ENCODE data around the gene SSH2. TPM values are rescaled to one million over a fixed set of nuclear protein-coding genes. Genes with fewer than 3 reads are reported as not detected.

The SSH2 gene
- polyA plus RNA-seq, 3 donors, result 31.9 to 66.6 (median 54.0) TPM

GRCh38 chr17:29718446-29719039 is 211.5 kb downstream of the SSH2 start:
- H3K36me3 ChIP-seq (replicated peaks in 1 of 2; ENCODE audit: control insufficient read depth in 1 of 2, insufficient read depth in 2 of 2, low read length in 2 of 2), result peaks cover 0 to 5% of the 10 kb centered on the region in 2 donors
- H3K4me3 Mint-ChIP-seq, result peak overlapping the region in 1 of 2 donors; percentile 6
- H3K4me3 ChIP-seq (replicated peaks in 1 of 3; ENCODE audit: low read depth in 2 of 3, low read length in 3 of 3), result no peak overlapping the region
- H2AFZ ChIP-seq (ENCODE audit: insufficient read depth, low read depth, low read length, poor library complexity, severe bottlenecking), result no peak overlapping the region
- no peaks in the 10 kb centered on the region for H3K9me3 ChIP-seq (replicated peaks in 1 of 2; ENCODE audit: control insufficient read depth in 1 of 2, insufficient read depth in 1 of 2, low read length in 2 of 2)
- H3K27ac ChIP-seq (ENCODE audit: low read depth in 1 of 2, low read length in 2 of 2), result peak overlapping the region in 1 of 2 donors; percentile 90
- H4K20me1 ChIP-seq (ENCODE audit: insufficient read depth, low read length), result no peaks in the 10 kb centered on the region
- H3K4me2 ChIP-seq (replicated peaks; ENCODE audit: extremely low read depth, low read length, poor library complexity, severe bottlenecking), result no peak overlapping the region
- H3K4me1 Mint-ChIP-seq, result peaks cover 95% of the 10 kb centered on the region
- TF ChIP-seq, protein P1, sequence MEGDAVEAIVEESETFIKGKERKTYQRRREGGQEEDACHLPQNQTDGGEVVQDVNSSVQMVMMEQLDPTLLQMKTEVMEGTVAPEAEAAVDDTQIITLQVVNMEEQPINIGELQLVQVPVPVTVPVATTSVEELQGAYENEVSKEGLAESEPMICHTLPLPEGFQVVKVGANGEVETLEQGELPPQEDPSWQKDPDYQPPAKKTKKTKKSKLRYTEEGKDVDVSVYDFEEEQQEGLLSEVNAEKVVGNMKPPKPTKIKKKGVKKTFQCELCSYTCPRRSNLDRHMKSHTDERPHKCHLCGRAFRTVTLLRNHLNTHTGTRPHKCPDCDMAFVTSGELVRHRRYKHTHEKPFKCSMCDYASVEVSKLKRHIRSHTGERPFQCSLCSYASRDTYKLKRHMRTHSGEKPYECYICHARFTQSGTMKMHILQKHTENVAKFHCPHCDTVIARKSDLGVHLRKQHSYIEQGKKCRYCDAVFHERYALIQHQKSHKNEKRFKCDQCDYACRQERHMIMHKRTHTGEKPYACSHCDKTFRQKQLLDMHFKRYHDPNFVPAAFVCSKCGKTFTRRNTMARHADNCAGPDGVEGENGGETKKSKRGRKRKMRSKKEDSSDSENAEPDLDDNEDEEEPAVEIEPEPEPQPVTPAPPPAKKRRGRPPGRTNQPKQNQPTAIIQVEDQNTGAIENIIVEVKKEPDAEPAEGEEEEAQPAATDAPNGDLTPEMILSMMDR (IDR thresholded peaks at IDR 0.05), result no peak
- peaks cover 33 to 61% of the 10 kb centered on the region in 2 donors for H3K36me3 Mint-ChIP-seq
- H3K27me3 Mint-ChIP-seq (ENCODE audit: low read depth in 3 of 3), result peaks cover 0 to 1% (median 0%) of the 10 kb centered on the region in 3 donors
- no peaks in the 10 kb centered on the region for H3K27me3 ChIP-seq (ENCODE audit: control insufficient read depth in 2 of 2, insufficient read depth in 2 of 2, low read length in 2 of 2)
- intact Hi-C loops (cut with micrococcal nuclease), result no loop called here
- peaks cover 0 to 6% (median 0%) of the 10 kb centered on the region in 7 donors for H3K9me3 Mint-ChIP-seq
- peaks cover 79% of the 10 kb centered on the region for H3K79me2 ChIP-seq (ENCODE audit: insufficient read depth, low read length)
- 96% methylated on average over 4 of the region's 8 CpGs for WGBS (ENCODE audit: insufficient coverage)
- peak overlapping the region; percentile 10 to 98 (median 71) for H3K27ac Mint-ChIP-seq
- peaks cover 89 to 96% of the 10 kb centered on the region in 2 donors for H3K4me1 ChIP-seq (ENCODE audit: control insufficient read depth in 1 of 2, insufficient read depth in 2 of 2, low read length in 2 of 2)
- H3K9ac ChIP-seq (ENCODE audit: insufficient read depth, low read length, poor library complexity, severe bottlenecking), result no peak overlapping the region
- no peak for DNase-seq

GRCh38 chr17:29717817-29718216 is 212.2 kb downstream of the SSH2 start:
- H3K4me3 Mint-ChIP-seq, result peak overlapping the region in 1 of 2 donors; percentile 16
- peaks cover 38 to 62% of the 10 kb centered on the region in 2 donors for H3K36me3 Mint-ChIP-seq
- intact Hi-C loops (cut with micrococcal nuclease), result no loop called here
- H3K4me1 ChIP-seq (ENCODE audit: control insufficient read depth in 1 of 2, insufficient read depth in 2 of 2, low read length in 2 of 2), result peaks cover 85 to 96% of the 10 kb centered on the region in 2 donors
- H2AFZ ChIP-seq (ENCODE audit: insufficient read depth, low read depth, low read length, poor library complexity, severe bottlenecking), result no peak overlapping the region
- peaks cover 93% of the 10 kb centered on the region for H3K4me1 Mint-ChIP-seq
- no peaks in the 10 kb centered on the region for H3K9me3 ChIP-seq (replicated peaks in 1 of 2; ENCODE audit: control insufficient read depth in 1 of 2, insufficient read depth in 1 of 2, low read length in 2 of 2)
- H3K79me2 ChIP-seq (ENCODE audit: insufficient read depth, low read length), result peaks cover 87% of the 10 kb centered on the region
- H4K20me1 ChIP-seq (ENCODE audit: insufficient read depth, low read length), result no peaks in the 10 kb centered on the region
- no peak overlapping the region for H3K4me2 ChIP-seq (replicated peaks; ENCODE audit: extremely low read depth, low read length, poor library complexity, severe bottlenecking)
- H3K4me3 ChIP-seq (replicated peaks in 1 of 3; ENCODE audit: low read depth in 2 of 3, low read length in 3 of 3), result no peak overlapping the region
- peak overlapping the region; percentile 81 to 94 (median 88) for H3K27ac Mint-ChIP-seq
- peaks cover 0 to 6% (median 0%) of the 10 kb centered on the region in 7 donors for H3K9me3 Mint-ChIP-seq
- H3K9ac ChIP-seq (ENCODE audit: insufficient read depth, low read length, poor library complexity, severe bottlenecking), result no peak overlapping the region
- TF ChIP-seq, protein P1 (IDR thresholded peaks at IDR 0.05), result no peak
- peaks cover 0 to 1% (median 0%) of the 10 kb centered on the region in 3 donors for H3K27me3 Mint-ChIP-seq (ENCODE audit: low read depth in 3 of 3)
- H3K27ac ChIP-seq (ENCODE audit: low read depth in 1 of 2, low read length in 2 of 2), result peak overlapping the region in 1 of 2 donors; percentile 90
- no peaks in the 10 kb centered on the region for H3K27me3 ChIP-seq (ENCODE audit: control insufficient read depth in 2 of 2, insufficient read depth in 2 of 2, low read length in 2 of 2)
- H3K36me3 ChIP-seq (replicated peaks in 1 of 2; ENCODE audit: control insufficient read depth in 1 of 2, insufficient read depth in 2 of 2, low read length in 2 of 2), result peaks cover 0 to 6% of the 10 kb centered on the region in 2 donors
- DNase-seq, result no peak
